Measurements from ENCODE around the gene HHIP.

DNA sequence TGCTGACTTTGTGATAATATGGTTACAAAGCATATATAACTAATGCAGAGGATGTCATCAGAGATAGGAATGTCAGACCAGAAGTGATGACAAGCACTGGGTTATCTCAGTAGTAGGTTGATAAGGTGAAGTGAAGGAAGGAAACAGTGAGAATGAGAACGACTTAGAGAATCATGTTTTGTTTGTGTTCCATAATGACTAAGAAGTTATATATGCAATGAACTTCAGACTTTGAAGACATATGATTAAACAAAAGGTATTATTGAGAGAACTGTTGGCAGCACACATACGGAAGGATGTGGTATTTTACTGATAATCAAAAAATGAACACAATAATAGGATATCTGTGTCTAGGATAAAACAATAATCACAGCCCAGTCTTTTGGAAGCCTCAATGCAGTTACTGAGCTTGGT lies 18.3 kb upstream of the HHIP start:
- TF ChIP-seq, protein P1, sequence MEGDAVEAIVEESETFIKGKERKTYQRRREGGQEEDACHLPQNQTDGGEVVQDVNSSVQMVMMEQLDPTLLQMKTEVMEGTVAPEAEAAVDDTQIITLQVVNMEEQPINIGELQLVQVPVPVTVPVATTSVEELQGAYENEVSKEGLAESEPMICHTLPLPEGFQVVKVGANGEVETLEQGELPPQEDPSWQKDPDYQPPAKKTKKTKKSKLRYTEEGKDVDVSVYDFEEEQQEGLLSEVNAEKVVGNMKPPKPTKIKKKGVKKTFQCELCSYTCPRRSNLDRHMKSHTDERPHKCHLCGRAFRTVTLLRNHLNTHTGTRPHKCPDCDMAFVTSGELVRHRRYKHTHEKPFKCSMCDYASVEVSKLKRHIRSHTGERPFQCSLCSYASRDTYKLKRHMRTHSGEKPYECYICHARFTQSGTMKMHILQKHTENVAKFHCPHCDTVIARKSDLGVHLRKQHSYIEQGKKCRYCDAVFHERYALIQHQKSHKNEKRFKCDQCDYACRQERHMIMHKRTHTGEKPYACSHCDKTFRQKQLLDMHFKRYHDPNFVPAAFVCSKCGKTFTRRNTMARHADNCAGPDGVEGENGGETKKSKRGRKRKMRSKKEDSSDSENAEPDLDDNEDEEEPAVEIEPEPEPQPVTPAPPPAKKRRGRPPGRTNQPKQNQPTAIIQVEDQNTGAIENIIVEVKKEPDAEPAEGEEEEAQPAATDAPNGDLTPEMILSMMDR (IDR thresholded peaks at IDR 0.05 in 2 of 3, conservative IDR thresholded peaks at IDR 0.05 in 1 of 3; ENCODE audit: borderline replicate concordance in 1 of 3, insufficient read depth in 1 of 3, low read depth in 2 of 3, low read length in 2 of 3), result no peak
- TF ChIP-seq ZNF274 (IDR thresholded peaks at IDR 0.05; ENCODE audit: low read depth, low read length) (no peak), POLR2A (IDR thresholded peaks at IDR 0.05; ENCODE audit: borderline replicate concordance, extremely low read depth, insufficient read depth, insufficient read length) (no peak), TCF7L2 (IDR thresholded peaks at IDR 0.05; ENCODE audit: borderline replicate concordance, extremely low read depth, insufficient read depth, insufficient read length) (no peak), EZH2 (IDR thresholded peaks at IDR 0.05) (no peak), YY1 (IDR thresholded peaks at IDR 0.05; ENCODE audit: extremely low read depth, insufficient replicate concordance, low read depth, low read length) (no peak), CEBPB (IDR thresholded peaks at IDR 0.05; ENCODE audit: low read depth) (no peak), POLR2AphosphoS5 (IDR thresholded peaks at IDR 0.05; ENCODE audit: low read depth, low read length) (no peak), SP1 (IDR thresholded peaks at IDR 0.05; ENCODE audit: low read depth) (no peak)
- TF ChIP-seq, protein P2, sequence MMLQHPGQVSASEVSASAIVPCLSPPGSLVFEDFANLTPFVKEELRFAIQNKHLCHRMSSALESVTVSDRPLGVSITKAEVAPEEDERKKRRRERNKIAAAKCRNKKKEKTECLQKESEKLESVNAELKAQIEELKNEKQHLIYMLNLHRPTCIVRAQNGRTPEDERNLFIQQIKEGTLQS (IDR thresholded peaks at IDR 0.05), result no peak
